Globus pallidus (tissue), 1 donor: ENCODE results near the gene SLC43A1.

Experiments used
- DNase-seq: peaks from one replicate; pipeline ENCODE4 v3.0.0-alpha.2; 2015; ENCODE audit warnings: low spot score

Gene SLC43A1

GRCh38 chr11:57497303-57498247 lies 17.9 kb downstream of the SLC43A1 start:
- DNase-seq, result no peak

GRCh38 chr11:57496109-57496820 lies 19.2 kb downstream of the SLC43A1 start:
- DNase-seq, result no peak

- DNase-seq, result no peak
These were observed 21.7 kb downstream of the SLC43A1 start for GRCh38 chr11:57493507-57494503.

- DNase-seq, result no peak
These were observed 24.0 kb downstream of the SLC43A1 start for GRCh38 chr11:57491371-57492061.

- no peak for DNase-seq
These were observed 24.9 kb downstream of the SLC43A1 start for GRCh38 chr11:57490456-57491248.

GRCh38 chr11:57487920-57488659 lies 27.4 kb downstream of the SLC43A1 start:
- no peak for DNase-seq

GRCh38 chr11:57487021-57487778 lies 28.3 kb downstream of the SLC43A1 start:
- no peak for DNase-seq

GRCh38 chr11:57485217-57485990 lies 30.1 kb downstream of the SLC43A1 start:
- DNase-seq, result no peak

- no peak for DNase-seq
These were observed 31.3 kb downstream of the SLC43A1 start for GRCh38 chr11:57484141-57484710.

GRCh38 chr11:57483562-57483918 lies 32.0 kb downstream of the SLC43A1 start:
- no peak for DNase-seq

- DNase-seq, result no peak
These were observed 32.5 kb downstream of the SLC43A1 start for GRCh38 chr11:57482782-57483561.

GRCh38 chr11:57481915-57482781 lies 33.4 kb downstream of the SLC43A1 start:
- no peak for DNase-seq

GRCh38 chr11:57481315-57481714 lies 34.2 kb downstream of the SLC43A1 start:
- DNase-seq, result no peak

GRCh38 chr11:57480409-57481137 lies 34.9 kb downstream of the SLC43A1 start:
- no peak for DNase-seq

- DNase-seq, result no peak
These were observed 35.6 kb downstream of the SLC43A1 start for GRCh38 chr11:57479911-57480310.
